ENCODE results near the gene TNKS1BP1.
"Not testable (repeated sequence)": the region's sequence is repeated elsewhere in the genome, so short reads cannot be mapped to it uniquely, and the experiment has no call there.

The TNKS1BP1 gene

DNA sequence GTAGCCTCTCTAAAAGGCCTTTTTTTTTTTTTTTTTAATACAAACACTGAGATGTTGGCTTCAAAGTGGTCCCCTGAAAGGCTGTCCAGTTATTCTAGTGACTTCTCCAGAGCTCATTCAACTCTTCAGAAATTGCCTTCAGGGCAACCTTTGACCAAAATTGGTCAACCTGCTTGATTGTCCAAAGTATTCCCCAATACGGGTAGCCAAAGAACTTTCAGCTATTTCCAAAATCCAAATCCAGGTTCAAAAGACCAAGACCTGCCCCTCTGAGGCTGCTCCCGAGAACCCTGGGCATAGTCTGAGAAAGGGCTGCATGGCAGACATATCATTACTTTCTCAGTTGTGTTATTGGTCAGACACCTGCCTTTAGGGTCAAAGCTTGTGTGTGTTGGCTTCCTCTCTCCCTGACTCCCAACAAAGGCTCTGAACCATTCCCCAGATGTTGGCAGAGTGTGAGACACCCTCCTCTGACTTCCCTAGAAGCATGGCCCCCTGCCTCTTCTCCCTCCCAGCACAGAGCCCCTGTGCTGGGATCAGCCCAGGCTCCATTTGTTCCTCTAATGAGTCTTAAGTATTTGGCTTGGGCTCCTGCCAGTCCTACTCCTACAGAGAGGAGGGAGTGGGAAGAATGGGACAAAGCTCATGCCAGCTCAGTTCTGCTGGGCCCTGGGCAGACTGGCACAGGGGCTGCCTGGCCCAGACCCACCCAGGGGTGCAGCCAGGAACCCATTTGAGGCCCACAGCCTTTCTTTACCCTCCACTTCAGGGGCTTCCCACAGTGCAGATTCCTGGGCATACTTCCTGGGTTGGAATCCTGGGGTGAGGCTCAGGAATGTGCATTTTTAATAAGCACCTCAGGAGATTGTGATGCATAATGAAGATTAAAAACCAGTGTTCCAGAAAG is 30.3 kb downstream of the TNKS1BP1 start:
- no peak for DNase-seq (ENCODE audit: low read depth in 2 of 2)

DNA sequence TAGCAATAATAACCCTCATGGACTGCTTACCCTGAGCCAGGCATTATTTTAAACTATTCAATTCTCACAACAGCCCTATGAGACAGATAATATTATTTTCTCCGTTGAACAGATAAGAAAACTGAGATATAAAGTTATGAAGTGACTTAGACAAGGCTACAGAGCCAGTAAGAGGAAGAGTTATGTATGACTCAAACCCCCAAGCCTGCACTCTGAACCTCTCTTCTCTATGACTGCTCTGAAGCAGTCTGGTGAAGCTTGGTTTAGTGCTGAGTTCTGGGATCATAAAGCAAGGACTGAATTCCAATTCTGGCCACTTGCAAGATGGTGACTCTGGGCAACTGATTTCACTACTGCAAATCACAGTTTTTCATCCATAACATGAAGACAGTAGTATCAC is 34.5 kb downstream of the TNKS1BP1 start:
- DNase-seq (ENCODE audit: low read depth in 2 of 2), result no peak

GRCh38 chr11:57288771-57289579 is 35.8 kb downstream of the TNKS1BP1 start:
- no peak for DNase-seq (ENCODE audit: low read depth in 2 of 2)

GRCh38 chr11:57287884-57288283 is 36.9 kb downstream of the TNKS1BP1 start:
- DNase-seq (ENCODE audit: low read depth in 2 of 2), result no peak

GRCh38 chr11:57283231-57283990 is 41.3 kb downstream of the TNKS1BP1 start:
- no peak for DNase-seq (ENCODE audit: low read depth in 2 of 2)

- not testable (repeated sequence) for DNase-seq (ENCODE audit: low read depth in 2 of 2)
These were observed 43.2 kb downstream of the TNKS1BP1 start for GRCh38 chr11:57281546-57281945.

DNA sequence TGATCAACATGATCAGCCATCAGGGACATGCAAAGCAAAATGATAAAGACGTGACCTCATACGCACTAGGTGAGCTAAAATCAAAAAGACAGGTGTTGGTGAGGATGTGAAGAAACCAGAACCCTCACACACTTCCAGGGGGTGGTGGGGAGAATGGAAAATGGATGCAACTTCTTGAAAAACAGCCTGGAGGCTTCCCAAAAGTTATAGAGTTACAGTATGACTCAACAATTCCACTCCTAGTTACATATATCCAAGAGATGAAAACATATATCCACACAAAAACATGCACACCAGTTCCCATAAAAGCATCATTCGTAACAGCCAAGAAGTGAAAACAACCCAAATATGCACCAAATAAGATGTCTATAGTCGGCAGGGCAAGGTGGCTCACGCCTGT is 45.6 kb downstream of the TNKS1BP1 start:
- DNase-seq (ENCODE audit: low read depth in 2 of 2), result no peak

DNA sequence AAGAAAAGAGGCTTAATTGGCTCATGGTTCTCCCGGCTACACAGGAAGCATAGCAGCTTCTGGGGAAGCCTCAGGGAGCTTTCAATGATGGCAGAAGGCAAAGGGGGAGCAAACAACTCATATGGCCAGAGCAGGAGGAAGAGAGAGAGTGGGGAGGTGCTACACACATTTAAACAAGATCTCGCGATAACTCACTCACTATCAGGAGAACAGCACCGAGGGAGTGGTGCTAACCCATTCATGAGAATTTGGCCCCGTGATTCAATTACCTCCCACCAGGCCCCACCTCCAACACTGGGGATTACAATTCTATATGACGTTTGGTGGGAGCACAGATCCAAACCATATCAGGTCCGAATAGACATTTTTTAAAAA is 46.0 kb downstream of the TNKS1BP1 start:
- no peak for DNase-seq (ENCODE audit: low read depth in 2 of 2)

- no peak for DNase-seq (ENCODE audit: low read depth in 2 of 2)
These were observed 46.7 kb downstream of the TNKS1BP1 start for GRCh38 chr11:57277845-57278720.

GRCh38 chr11:57276971-57277675 is 47.6 kb downstream of the TNKS1BP1 start:
- no peak for DNase-seq (ENCODE audit: low read depth in 2 of 2)

GRCh38 chr11:57276169-57276970 is 48.4 kb downstream of the TNKS1BP1 start:
- no peak for DNase-seq (ENCODE audit: low read depth in 2 of 2)

DNA sequence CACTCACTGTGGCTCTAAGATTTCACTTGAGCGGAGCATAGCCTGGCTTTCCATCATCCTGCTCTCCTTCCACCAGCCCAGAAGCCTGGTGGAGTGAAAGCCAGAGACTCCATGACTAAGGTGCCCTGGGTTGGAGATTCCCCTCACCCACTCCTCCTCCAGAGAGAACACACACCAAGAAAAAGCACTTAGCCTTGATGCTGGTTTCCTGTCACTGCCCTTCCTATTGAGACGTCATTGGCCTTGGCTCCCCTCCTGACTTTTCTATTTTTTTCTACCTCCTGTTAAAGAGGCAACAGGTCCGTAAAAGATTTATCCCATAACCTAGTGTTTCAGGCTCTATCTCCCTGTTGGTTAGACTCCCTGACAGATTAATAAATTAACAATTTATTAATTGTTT is 49.2 kb downstream of the TNKS1BP1 start:
- no peak for DNase-seq (ENCODE audit: low read depth in 2 of 2)

DNA sequence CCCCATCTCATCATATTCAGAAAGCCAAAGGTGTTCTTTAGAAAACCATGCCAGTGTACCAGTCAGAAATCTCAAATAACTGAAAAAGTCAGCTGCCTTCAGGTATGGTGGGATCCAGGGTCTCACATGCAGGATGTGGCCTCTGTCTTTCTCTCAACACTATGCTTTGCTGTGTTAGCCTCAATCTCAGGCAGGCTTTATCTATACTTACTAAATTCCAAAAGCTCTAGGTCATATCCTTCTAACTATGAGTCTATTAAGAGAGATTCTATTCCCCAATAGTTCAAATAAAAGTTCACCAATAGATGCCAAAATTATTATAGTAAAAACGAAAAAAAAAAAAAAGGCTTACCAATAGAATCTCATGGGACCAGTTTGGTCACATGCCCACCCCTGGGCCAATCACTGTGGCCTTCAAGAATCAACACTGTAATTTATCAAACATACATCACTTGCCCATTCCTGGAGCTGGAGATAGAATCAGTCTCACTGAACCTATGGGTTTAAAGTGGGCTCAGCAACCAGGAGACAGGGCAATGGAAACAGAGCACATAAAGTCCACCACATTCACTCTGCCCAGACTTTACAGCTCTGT is 49.8 kb downstream of the TNKS1BP1 start:
- no peak for DNase-seq (ENCODE audit: low read depth in 2 of 2)

GRCh38 chr11:57273448-57274058 is 51.2 kb downstream of the TNKS1BP1 start:
- no peak for DNase-seq (ENCODE audit: low read depth in 2 of 2)

GRCh38 chr11:57269571-57270021 is 55.2 kb downstream of the TNKS1BP1 start:
- DNase-seq (ENCODE audit: low read depth in 2 of 2), result no peak

- no peak for DNase-seq (ENCODE audit: low read depth in 2 of 2)
These were observed 58.6 kb downstream of the TNKS1BP1 start for GRCh38 chr11:57266157-57266556.

DNA sequence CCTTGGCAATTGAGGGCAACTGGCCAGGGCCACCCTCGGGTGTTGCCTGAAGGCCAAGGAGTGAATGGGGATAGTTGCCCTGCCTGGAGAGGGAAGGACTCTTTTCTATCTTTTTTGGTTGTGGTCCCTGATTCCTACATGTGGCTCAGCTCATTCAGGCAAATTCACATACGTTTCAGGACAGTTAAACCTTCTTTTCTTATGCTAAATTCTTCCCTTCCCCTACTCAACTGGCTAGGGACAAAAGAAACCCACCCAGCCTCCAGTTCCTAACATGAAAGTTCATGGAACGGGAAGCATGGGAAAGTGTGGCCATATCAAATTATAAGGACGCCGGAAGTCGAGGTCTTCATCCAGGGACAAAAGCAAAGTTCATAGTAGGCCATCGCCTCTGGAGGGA is 61.4 kb downstream of the TNKS1BP1 start:
- no peak for DNase-seq (ENCODE audit: low read depth in 2 of 2)

GRCh38 chr11:57262157-57262556 is 62.6 kb downstream of the TNKS1BP1 start:
- no peak for DNase-seq (ENCODE audit: low read depth in 2 of 2)
